DMS 273 (cell line): ENCODE results near the gene INTS6.

Source experiments
- DNase-seq: peaks from one replicate; lab custom pipeline; 2025; ENCODE audit not compliant: unreplicated experiment; lab: John Stamatoyannopoulos, UW

INTS6 gene

GRCh38 chr13:51323824-51324511 lies 128.9 kb downstream of the INTS6 start:
- no peak for DNase-seq

DNA sequence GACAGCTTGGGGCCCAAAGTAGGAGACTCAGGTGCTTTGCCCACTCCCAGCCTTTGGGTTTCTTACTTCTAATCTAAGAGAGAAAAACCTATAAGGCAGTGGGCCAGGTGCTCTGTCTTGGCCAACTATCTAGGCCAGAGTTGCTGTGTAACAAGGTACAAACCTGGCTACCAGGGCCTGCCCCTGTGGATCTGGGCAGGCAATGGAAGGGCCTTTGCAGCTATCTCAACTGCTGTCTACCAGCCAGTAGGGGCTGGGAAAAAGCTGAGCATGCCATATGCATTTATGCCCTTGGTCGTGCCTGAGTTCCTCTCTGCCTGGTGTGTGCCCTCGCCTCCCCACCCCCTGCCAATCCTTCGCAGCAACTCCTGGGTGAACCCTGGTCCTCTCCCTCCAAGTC lies 130.0 kb downstream of the INTS6 start:
- DNase-seq, result peak; percentile 11

DNA sequence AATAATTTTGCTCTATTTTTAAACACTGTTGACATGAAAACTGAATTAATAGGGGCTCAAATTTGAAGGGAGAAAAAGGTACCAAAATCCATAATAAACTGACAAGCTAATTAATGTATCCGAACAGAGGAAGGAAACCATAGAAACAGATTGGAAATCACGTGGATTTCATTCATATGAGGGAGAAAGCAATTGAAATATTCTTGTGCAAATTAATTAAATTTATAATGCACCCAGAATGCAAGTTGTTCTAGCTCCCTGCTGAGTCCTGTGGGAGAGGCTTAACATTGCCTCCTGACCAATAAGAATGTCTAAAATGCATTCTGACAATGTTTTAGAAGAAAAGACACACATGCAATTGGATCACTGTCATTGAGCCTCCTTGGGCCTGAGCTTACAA lies 131.0 kb downstream of the INTS6 start:
- DNase-seq, result no peak

GRCh38 chr13:51318876-51319275 lies 134.0 kb downstream of the INTS6 start:
- no peak for DNase-seq

DNA sequence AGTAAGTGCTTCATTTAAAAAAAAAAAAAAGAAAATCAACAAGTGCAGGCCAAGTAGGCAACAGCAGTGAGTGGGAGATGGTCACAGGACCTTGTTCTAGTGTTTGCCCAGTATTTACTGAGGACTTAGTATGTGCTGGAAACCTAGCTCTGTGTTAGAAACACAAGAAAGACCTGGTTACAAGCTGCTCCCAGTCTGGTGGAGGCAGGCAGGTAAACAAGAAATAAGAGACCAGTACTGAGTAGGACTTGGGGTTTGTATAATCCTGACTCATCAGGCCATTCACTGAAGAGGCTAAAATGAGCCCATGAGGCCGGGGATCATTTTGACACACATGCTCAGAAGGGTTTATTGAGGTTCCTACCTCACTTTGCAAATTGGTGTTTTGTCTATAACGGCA lies 134.8 kb downstream of the INTS6 start:
- no peak for DNase-seq

DNA sequence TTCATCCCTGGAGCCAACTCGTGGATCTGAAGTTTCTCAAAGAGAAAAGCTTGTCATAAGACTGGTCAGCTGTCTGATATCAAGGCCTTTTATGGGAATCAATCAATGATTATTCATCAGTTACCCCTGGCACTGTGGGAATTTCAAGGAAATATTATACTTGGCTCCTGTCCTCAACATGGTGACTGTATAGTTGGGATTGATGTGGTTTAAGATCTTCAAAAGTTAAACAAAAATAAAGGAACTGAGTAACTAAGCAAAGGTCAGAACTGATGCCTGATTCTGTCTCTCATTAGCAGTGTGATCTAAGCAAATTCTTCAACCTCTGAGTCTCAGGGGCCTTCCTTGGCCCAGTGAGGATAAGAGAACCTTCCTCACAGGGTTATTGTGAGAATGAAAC lies 135.6 kb downstream of the INTS6 start:
- DNase-seq, result no peak

DNA sequence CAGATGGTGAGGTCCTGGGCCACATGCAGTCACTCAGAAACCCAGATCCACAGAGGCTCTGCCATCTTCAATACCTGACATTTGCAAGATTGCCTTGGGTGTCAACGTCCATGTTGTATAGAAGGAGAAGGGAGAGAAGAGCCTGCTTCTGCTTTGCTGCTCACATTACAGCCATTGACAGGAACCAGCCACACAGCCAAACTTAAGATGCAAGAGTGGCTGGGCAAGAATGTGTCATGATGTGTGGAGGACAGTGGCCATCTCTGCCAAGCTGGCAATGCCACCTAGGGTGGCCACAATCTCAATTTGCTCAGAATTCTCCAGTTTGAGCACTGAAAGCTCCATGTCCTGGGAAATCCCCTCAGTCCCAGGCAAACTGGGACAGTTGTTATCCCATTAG lies 139.2 kb downstream of the INTS6 start:
- DNase-seq, result no peak

DNA sequence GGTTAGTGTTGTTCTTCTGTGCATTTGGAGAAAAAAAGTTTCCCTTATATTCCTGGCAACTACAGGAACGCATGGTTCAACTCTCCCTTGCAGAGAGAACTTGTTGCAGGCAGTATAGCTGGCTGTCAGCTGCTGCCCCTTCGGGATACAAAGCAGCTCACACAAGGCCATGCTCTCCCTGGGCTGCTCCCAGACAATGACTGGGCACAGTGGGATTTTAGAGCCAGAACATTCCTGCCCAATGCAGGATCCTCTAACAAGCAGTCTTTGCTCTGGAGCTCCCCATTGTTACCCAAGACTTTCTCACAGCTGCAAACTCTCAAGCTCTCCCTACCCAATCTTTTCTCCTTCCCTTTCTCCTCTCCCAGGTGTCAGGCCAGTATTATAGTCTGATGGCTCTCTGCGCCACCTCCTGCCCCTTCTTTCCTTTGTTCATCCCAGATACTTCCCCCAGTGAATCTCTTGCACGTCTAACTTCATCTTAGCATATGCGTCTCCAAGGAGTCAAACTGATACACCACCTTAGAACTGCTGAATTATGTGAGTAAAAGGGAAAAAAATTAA lies 140.8 kb downstream of the INTS6 start:
- DNase-seq, result no peak
